ENCODE data around the gene CFAP58. TPM values are rescaled to one million over a fixed set of nuclear protein-coding genes. Genes with fewer than 3 reads are reported as not detected.

The CFAP58 gene
- total and polyA plus RNA-seq, 2 of the 13 experiments (the other 11 are each of a cell fraction or from before 2014, with no cell fraction given): 0.03 TPM; not detected in 1

GRCh38 chr10:104434601-104435000, 81.0 kb downstream of the CFAP58 start (continued):
- TF ChIP-seq, protein P1, sequence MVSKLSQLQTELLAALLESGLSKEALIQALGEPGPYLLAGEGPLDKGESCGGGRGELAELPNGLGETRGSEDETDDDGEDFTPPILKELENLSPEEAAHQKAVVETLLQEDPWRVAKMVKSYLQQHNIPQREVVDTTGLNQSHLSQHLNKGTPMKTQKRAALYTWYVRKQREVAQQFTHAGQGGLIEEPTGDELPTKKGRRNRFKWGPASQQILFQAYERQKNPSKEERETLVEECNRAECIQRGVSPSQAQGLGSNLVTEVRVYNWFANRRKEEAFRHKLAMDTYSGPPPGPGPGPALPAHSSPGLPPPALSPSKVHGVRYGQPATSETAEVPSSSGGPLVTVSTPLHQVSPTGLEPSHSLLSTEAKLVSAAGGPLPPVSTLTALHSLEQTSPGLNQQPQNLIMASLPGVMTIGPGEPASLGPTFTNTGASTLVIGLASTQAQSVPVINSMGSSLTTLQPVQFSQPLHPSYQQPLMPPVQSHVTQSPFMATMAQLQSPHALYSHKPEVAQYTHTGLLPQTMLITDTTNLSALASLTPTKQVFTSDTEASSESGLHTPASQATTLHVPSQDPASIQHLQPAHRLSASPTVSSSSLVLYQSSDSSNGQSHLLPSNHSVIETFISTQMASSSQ (IDR thresholded peaks at IDR 0.05; ENCODE audit: low read depth): no peak
- TF ChIP-seq, protein P1 (CRISPR knock-in tag; IDR thresholded peaks at IDR 0.05; ENCODE audit: borderline replicate concordance): no peak
- TF ChIP-seq, protein P2, sequence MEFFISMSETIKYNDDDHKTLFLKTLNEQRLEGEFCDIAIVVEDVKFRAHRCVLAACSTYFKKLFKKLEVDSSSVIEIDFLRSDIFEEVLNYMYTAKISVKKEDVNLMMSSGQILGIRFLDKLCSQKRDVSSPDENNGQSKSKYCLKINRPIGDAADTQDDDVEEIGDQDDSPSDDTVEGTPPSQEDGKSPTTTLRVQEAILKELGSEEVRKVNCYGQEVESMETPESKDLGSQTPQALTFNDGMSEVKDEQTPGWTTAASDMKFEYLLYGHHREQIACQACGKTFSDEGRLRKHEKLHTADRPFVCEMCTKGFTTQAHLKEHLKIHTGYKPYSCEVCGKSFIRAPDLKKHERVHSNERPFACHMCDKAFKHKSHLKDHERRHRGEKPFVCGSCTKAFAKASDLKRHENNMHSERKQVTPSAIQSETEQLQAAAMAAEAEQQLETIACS (CRISPR knock-in tag; IDR thresholded peaks at IDR 0.05): no peak
- TF ChIP-seq ARHGAP35 (CRISPR knock-in tag; IDR thresholded peaks at IDR 0.05; ENCODE audit: borderline replicate concordance) (no peak), ISX (CRISPR knock-in tag; conservative IDR thresholded peaks at IDR 0.05) (no peak), ZNF589 (CRISPR knock-in tag; conservative IDR thresholded peaks at IDR 0.05) (no peak), GTF3A (CRISPR knock-in tag; conservative IDR thresholded peaks at IDR 0.05) (no peak), ZNF773 (CRISPR knock-in tag; IDR thresholded peaks at IDR 0.05; ENCODE audit: borderline replicate concordance) (no peak), ZNF768 (CRISPR knock-in tag; IDR thresholded peaks at IDR 0.05) (no peak), GMEB2 (CRISPR knock-in tag; IDR thresholded peaks at IDR 0.05; ENCODE audit: low read depth) (no peak), MTF1 (CRISPR knock-in tag; IDR thresholded peaks at IDR 0.05) (no peak), IKZF1 (IDR thresholded peaks at IDR 0.05) (no peak), MXD3 (CRISPR knock-in tag; IDR thresholded peaks at IDR 0.05) (no peak)
- TF ChIP-seq, protein P3, sequence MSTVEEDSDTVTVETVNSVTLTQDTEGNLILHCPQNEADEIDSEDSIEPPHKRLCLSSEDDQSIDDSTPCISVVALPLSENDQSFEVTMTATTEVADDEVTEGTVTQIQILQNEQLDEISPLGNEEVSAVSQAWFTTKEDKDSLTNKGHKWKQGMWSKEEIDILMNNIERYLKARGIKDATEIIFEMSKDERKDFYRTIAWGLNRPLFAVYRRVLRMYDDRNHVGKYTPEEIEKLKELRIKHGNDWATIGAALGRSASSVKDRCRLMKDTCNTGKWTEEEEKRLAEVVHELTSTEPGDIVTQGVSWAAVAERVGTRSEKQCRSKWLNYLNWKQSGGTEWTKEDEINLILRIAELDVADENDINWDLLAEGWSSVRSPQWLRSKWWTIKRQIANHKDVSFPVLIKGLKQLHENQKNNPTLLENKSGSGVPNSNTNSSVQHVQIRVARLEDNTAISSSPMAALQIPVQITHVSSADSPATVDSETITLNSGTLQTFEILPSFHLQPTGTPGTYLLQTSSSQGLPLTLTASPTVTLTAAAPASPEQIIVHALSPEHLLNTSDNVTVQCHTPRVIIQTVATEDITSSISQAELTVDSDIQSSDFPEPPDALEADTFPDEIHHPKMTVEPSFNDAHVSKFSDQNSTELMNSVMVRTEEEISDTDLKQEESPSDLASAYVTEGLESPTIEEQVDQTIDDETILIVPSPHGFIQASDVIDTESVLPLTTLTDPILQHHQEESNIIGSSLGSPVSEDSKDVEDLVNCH (CRISPR knock-in tag; IDR thresholded peaks at IDR 0.05): no peak
